GM18505 (cell line): ENCODE measurements around the gene STK32C.

Experiments
- ATAC-seq: cut with Tn5 transposase; IDR thresholded peaks from one replicate; pipeline ENCODE4 v1.9.1; 2021; ENCODE audit not compliant: unreplicated experiment
- POLR2A ChIP-seq: IDR thresholded peaks from 4 replicates; pipeline ENCODE4 v1.6.1; 2011; ENCODE audit warnings: borderline replicate concordance; ENCODE audit not compliant: insufficient read depth, insufficient read length; ENCODE audit errors: extremely low read depth

STK32C gene

GRCh38 chr10:132189016-132189415, 118.7 kb downstream of the STK32C start:
- ATAC-seq: no peak

GRCh38 chr10:132188331-132188730, 119.4 kb downstream of the STK32C start:
- no peak for TF ChIP-seq POLR2A
- no peak for ATAC-seq

More at GRCh38 chr10:132189016-132189415, 118.7 kb downstream of the STK32C start:
- TF ChIP-seq POLR2A: no peak

- ATAC-seq: no peak
- no peak for TF ChIP-seq POLR2A
Measured at GRCh38 chr10:132187430-132188138, 120.2 kb downstream of the STK32C start.

- TF ChIP-seq POLR2A: no peak
- ATAC-seq: no peak
Measured at GRCh38 chr10:132186488-132187429, 121.0 kb downstream of the STK32C start, which contains the start of gene DPYSL4. TSS of gene DPYSL4 (plus strand) at chr10:132186948. CDS start at chr10:132187064, 116 bp downstream.

GRCh38 chr10:132185601-132186487, 121.9 kb downstream of the STK32C start:
- no peak for ATAC-seq
- no peak for TF ChIP-seq POLR2A

- ATAC-seq: no peak
- TF ChIP-seq POLR2A: no peak
Measured at GRCh38 chr10:132184816-132185593, 122.7 kb downstream of the STK32C start.

- ATAC-seq: no peak
- TF ChIP-seq POLR2A: no peak
Measured at GRCh38 chr10:132183046-132183445, 124.7 kb downstream of the STK32C start.

GRCh38 chr10:132182591-132182990, 125.2 kb downstream of the STK32C start:
- no peak for ATAC-seq
- no peak for TF ChIP-seq POLR2A

GRCh38 chr10:132181691-132182425, 125.9 kb downstream of the STK32C start:
- no peak for TF ChIP-seq POLR2A
- no peak for ATAC-seq

GRCh38 chr10:132180736-132181135, 127.0 kb downstream of the STK32C start:
- ATAC-seq: no peak

GRCh38 chr10:132179551-132180392, 128.0 kb downstream of the STK32C start:
- no peak for TF ChIP-seq POLR2A
- ATAC-seq: no peak

More at GRCh38 chr10:132180736-132181135, 127.0 kb downstream of the STK32C start:
- TF ChIP-seq POLR2A: no peak
